Endodermal cell (in vitro differentiated cells): ENCODE results near the gene DTNB. TPM values are rescaled to one million over a fixed set of nuclear protein-coding genes. Genes with fewer than 3 reads are reported as not detected.

Source experiments
- DNase-seq: peaks from one replicate; pipeline ENCODE4 v3.0.0-alpha.2; 2017
- H3K27ac ChIP-seq: 2 replicates; pipeline ENCODE4 v1.5.1; 2013; ENCODE audit warnings: mild to moderate bottlenecking, low read depth, low read length, moderate library complexity
- H3K27me3 ChIP-seq: 2 replicates; pipeline ENCODE4 v1.6.1; 2013; ENCODE audit warnings: mild to moderate bottlenecking, low read length, moderate library complexity; ENCODE audit not compliant: insufficient read depth, control insufficient read depth, poor library complexity, severe bottlenecking
- H3K36me3 ChIP-seq: 2 replicates; pipeline ENCODE4 v1.7.0; 2013; ENCODE audit warnings: mild to moderate bottlenecking, low read length, moderate library complexity; ENCODE audit not compliant: control insufficient read depth, insufficient read depth
- H3K4me1 ChIP-seq: one replicate; pipeline ENCODE4 v1.7.0; 2013; ENCODE audit warnings: low read length; ENCODE audit not compliant: control insufficient read depth, insufficient read depth
- H3K4me3 ChIP-seq: 2 replicates; pipeline ENCODE4 v1.5.1; 2013; ENCODE audit warnings: mild to moderate bottlenecking, low read length, moderate library complexity
- H3K9ac ChIP-seq: 2 replicates; pipeline ENCODE4 v1.6.1; 2013; ENCODE audit warnings: mild to moderate bottlenecking, low read length, moderate library complexity; ENCODE audit not compliant: poor library complexity, severe bottlenecking; ENCODE audit errors: extremely low read depth
- H3K9me3 ChIP-seq: 2 replicates; pipeline ENCODE4 v1.6.1; 2013; ENCODE audit warnings: mild to moderate bottlenecking, low read length, moderate library complexity; ENCODE audit not compliant: control insufficient read depth
- H3K27ac Mint-ChIP-seq: 2 replicates; pipeline ENCODE4 v1.8.0; 2020; ENCODE audit warnings: mixed read lengths
- H3K27me3 Mint-ChIP-seq: 2 replicates; pipeline ENCODE4 v1.8.0; 2021; ENCODE audit warnings: mild to moderate bottlenecking, mixed read lengths; ENCODE audit not compliant: insufficient read depth
- H3K36me3 Mint-ChIP-seq: 2 replicates; pipeline ENCODE4 v1.8.0; 2020; ENCODE audit warnings: low read depth, mixed read lengths
- H3K4me1 Mint-ChIP-seq: 2 replicates; pipeline ENCODE4 v1.8.0; 2020; ENCODE audit warnings: mixed read lengths
- H3K4me3 Mint-ChIP-seq: 2 replicates; pipeline ENCODE4 v1.8.0; 2020; ENCODE audit warnings: mild to moderate bottlenecking, moderate library complexity, mixed read lengths
- H3K9me3 Mint-ChIP-seq: 2 replicates; pipeline ENCODE4 v1.8.0; 2020; ENCODE audit warnings: mild to moderate bottlenecking, mixed read lengths
- CTCF ChIP-seq: fragments of 200-600 bp; sonication (generic); conservative IDR thresholded peaks from 2 replicates; pipeline ENCODE4 v1.5.0; 2021; ENCODE audit warnings: antibody characterized with exemption, mild to moderate bottlenecking
- WGBS, 2 experiments: methylation state at CpG; one replicate each; pipeline versions ENCODE4 v1.1.5 to v1.1.7; 2013; ENCODE audit warnings: missing lambda C conversion rate in 2 of 2, mixed read lengths in 1 of 2; ENCODE audit not compliant: insufficient coverage in 1 of 2, insufficient read length in 1 of 2; 5-methylcytosine and 5-hydroxymethylcytosine counted together
- total RNA-seq, 2 donors: library from RNA; stranded (reverse); fragmentation: NEBNext Ultra II Directional in 1 of 2; extraction: Animal tissue kit (Norgen Biotek cat#: 25700) in 1 of 2; gene quantifications; 2 replicates in 1 of 2; 3 replicates in 1 of 2; pipeline ENCODE4 v1.2.1, GENCODE V29; 2021

Gene DTNB
- total RNA-seq, 2 donors from 2014 or later = 38.8 to 48.7 TPM

DNA sequence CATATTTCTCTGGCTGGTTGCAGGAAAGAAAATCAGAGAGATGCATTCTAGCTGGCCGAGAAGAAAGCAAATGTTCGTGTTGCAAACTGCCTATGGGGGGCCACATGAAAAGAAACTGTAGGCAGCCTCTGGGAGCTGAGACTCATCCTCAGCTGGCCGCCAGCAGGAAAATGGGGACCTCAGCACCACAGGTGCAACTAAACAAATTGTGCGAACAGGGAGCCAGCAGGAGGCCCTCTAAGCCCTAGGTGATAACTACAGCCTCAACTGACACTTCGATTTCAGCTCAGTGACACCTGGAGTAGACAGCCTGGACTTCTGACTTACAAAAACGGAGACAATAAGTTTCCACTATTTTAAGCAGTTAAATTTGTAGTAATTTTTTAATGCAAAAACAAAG is 107.3 kb downstream of the DTNB start:
- no peak overlapping the region for H3K4me3 ChIP-seq
- H3K4me1 Mint-ChIP-seq = peaks cover 18% of the 10 kb centered on the region
- H3K36me3 ChIP-seq = no peaks in the 10 kb centered on the region
- H3K27ac ChIP-seq = no peak overlapping the region
- H3K9me3 ChIP-seq = no peaks in the 10 kb centered on the region
- TF ChIP-seq CTCF = peak; percentile 44
- H3K27me3 ChIP-seq = no peaks in the 10 kb centered on the region
- 68 to 70% methylated on average over 4 to 6 of the region's 6 CpGs for WGBS, 2 experiments
- no peak overlapping the region for H3K4me3 Mint-ChIP-seq
- H3K36me3 Mint-ChIP-seq = peaks cover 9% of the 10 kb centered on the region
- peak; percentile 75 for DNase-seq
- H3K27me3 Mint-ChIP-seq = no peaks in the 10 kb centered on the region
- peak overlapping the region; percentile 20 for H3K27ac Mint-ChIP-seq
- H3K9me3 Mint-ChIP-seq = no peaks in the 10 kb centered on the region
- H3K4me1 ChIP-seq = peaks cover 4% of the 10 kb centered on the region
- H3K9ac ChIP-seq = no peak overlapping the region

- Mint-ChIP-seq H3K36me3 (no peaks in the 10 kb centered on the region), H3K9me3 (no peaks in the 10 kb centered on the region), H3K4me3 (no peak overlapping the region), H3K4me1 (peaks cover 21% of the 10 kb centered on the region), H3K27ac (no peak overlapping the region), H3K27me3 (no peaks in the 10 kb centered on the region)
- H3K27me3 ChIP-seq = no peaks in the 10 kb centered on the region
- no peak overlapping the region for H3K4me3 ChIP-seq
- no peaks in the 10 kb centered on the region for H3K36me3 ChIP-seq
- DNase-seq = peak; percentile 47
- H3K27ac ChIP-seq = no peak overlapping the region
- TF ChIP-seq CTCF = no peak
- H3K4me1 ChIP-seq = peaks cover under 1% of the 10 kb centered on the region
- WGBS, 2 experiments = 83 to 90% methylated on average over 1 to 5 of the region's 5 CpGs
- no peak overlapping the region for H3K9ac ChIP-seq
- H3K9me3 ChIP-seq = no peaks in the 10 kb centered on the region
These were observed 112.1 kb downstream of the DTNB start for GRCh38 chr2:25561136-25561850.

DNA sequence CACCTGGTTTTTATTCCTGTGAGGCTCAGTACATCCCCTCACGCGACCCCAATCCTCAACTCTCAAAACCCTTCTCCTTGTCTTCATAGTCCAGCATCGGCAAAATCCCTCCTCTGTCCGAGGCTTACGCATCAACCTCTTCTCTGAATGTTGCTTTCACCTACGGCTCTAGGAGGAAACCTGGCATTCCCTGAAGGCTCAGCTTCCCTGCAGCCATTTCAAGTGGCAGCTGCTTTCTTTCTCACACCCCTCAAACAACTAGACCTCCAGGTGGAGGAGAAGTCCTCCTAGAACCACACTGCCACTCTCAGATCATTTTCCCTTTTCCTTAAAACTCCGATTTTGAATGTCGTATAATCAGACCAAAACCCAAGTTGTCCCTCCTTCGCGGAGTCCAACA is 114.2 kb downstream of the DTNB start:
- Histone ChIP-seq H3K9ac (no peak overlapping the region), H3K27me3 (no peaks in the 10 kb centered on the region), H3K9me3 (no peaks in the 10 kb centered on the region), H3K36me3 (no peaks in the 10 kb centered on the region), H3K4me3 (no peak overlapping the region), H3K4me1 (no peaks in the 10 kb centered on the region), H3K27ac (no peak overlapping the region)
- Mint-ChIP-seq H3K27me3 (no peaks in the 10 kb centered on the region), H3K36me3 (no peaks in the 10 kb centered on the region), H3K9me3 (no peaks in the 10 kb centered on the region), H3K4me1 (peaks cover 13% of the 10 kb centered on the region), H3K4me3 (no peak overlapping the region), H3K27ac (peak overlapping the region; percentile 22)
- no peak for DNase-seq
- no peak for TF ChIP-seq CTCF
- WGBS, 2 experiments = 92 to 93% methylated on average over 10 of the region's 10 CpGs
